A549 (cell line): ENCODE measurements around the gene MATN3. TPM values are rescaled to one million over a fixed set of nuclear protein-coding genes. Genes with fewer than 3 reads are reported as not detected.

Experiments
- ATAC-seq, 2 experiments: fragments of 200-7000 bp in 1 of 2; fragments of >200 bp in 1 of 2; cut with Nextera tagmentation in 1 of 2; cut with Tn5 transposase in 1 of 2; 3 replicates each; pipeline versions ENCODE4 v1.8.0 to v1.9.1; 2018 to 2020; ENCODE audit warnings: mild to moderate bottlenecking in 1 of 2, moderate library complexity in 1 of 2
- CTCF ChIA-PET: fragments of 300-600 bp; sonication (Branson Sonifier 250); formaldehyde crosslinking; extraction: SDS; loops from one replicate; lab custom pipeline; 2021; ENCODE audit warnings: antibody characterized with exemption, inconsistent platforms; lab: Yijun Ruan, JAX
- POLR2A ChIA-PET: fragments of 350-600 bp; formaldehyde crosslinking; extraction: SDS; loops from one replicate; lab custom pipeline; 2021; ENCODE audit warnings: antibody characterized with exemption, inconsistent platforms; lab: Yijun Ruan, JAX
- DNase-seq, 2 experiments: peaks; one replicate each; pipeline versions ENCODE4 v3.0.0 to v3.0.0-alpha.2; 2011 to 2016; ENCODE audit warnings: low read depth in 1 of 2, low spot score in 1 of 2
- FAIRE-seq: peaks from 2 replicates; lab custom pipeline; 2011; peaks lifted over from hg19 to GRCh38; lab: Jason Lieb, UNC
- H3K27ac ChIP-seq, 2 experiments: fragments of >200 bp; sonication (Bioruptor Twin); formaldehyde crosslinking; 3 replicates each; pipeline ENCODE4 v1.5.1; 2016 to 2017
- H3K4me1 ChIP-seq: fragments of >200 bp; sonication (Bioruptor Twin); formaldehyde crosslinking; 3 replicates; pipeline ENCODE4 v1.6.1; 2016
- H3K4me2 ChIP-seq: fragments of >200 bp; sonication (Bioruptor Twin); formaldehyde crosslinking; 3 replicates; pipeline ENCODE4 v1.6.1; 2016
- H3K4me3 ChIP-seq: fragments of >200 bp; sonication (Bioruptor Twin); formaldehyde crosslinking; 3 replicates; pipeline ENCODE4 v1.5.1; 2016
- H3K9me3 ChIP-seq: fragments of >200 bp; sonication (Bioruptor Twin); formaldehyde crosslinking; 3 replicates; pipeline ENCODE4 v1.6.1; 2016
- BCL3 ChIP-seq: fragments of >200 bp; sonication (Bioruptor Twin); formaldehyde crosslinking; IDR thresholded peaks from 3 replicates; pipeline ENCODE4 v1.6.1; 2016
- BHLHE40 ChIP-seq: IDR thresholded peaks from 2 replicates; pipeline ENCODE4 v1.6.1; 2012; ENCODE audit warnings: low read depth, low read length, inconsistent platforms
- CBX2 ChIP-seq: fragments of 200-600 bp; sonication (generic); IDR thresholded peaks from 2 replicates; pipeline ENCODE4 v1.6.1; 2016; ENCODE audit warnings: low read depth, mild to moderate bottlenecking, borderline replicate concordance
- CEBPB ChIP-seq, 2 experiments: fragments of >200 bp in 1 of 2; sonication (Bioruptor Twin) in 1 of 2; formaldehyde crosslinking in 1 of 2; IDR thresholded peaks; 2 replicates each; pipeline ENCODE4 v1.6.1; 2012 to 2016
- CHD2 ChIP-seq: fragments of 150-350 bp; IDR thresholded peaks from 2 replicates; pipeline ENCODE4 v1.6.1; 2014; ENCODE audit warnings: low read length; ENCODE audit not compliant: partially characterized antibody
- EHF ChIP-seq: fragments of 250-450 bp; sonication (Bioruptor Pico); IDR thresholded peaks from 2 replicates; pipeline ENCODE4 v1.5.0; 2020; ENCODE audit warnings: mild to moderate bottlenecking
- EHMT2 ChIP-seq: fragments of 200-600 bp; sonication (generic); IDR thresholded peaks from 2 replicates; pipeline ENCODE4 v1.6.1; 2016; ENCODE audit warnings: antibody characterized with exemption, low read depth, mild to moderate bottlenecking, moderate library complexity
- ELK1 ChIP-seq: fragments of 150-350 bp; IDR thresholded peaks from 2 replicates; pipeline ENCODE4 v1.6.1; 2014; ENCODE audit warnings: low read depth, mild to moderate bottlenecking, low read length
- FOSL2 ChIP-seq, 2 experiments: fragments of 450-650 bp in 1 of 2; fragments of >200 bp in 1 of 2; sonication (Bioruptor Twin) in 1 of 2; formaldehyde crosslinking; IDR thresholded peaks; 2 replicates each; pipeline versions ENCODE4 v1.5.0 to v1.6.1; 2016 to 2020; ENCODE audit warnings: mild to moderate bottlenecking in 1 of 2, moderate library complexity in 1 of 2
- FOXS1 ChIP-seq: fragments of 250-450 bp; sonication (Bioruptor Pico); IDR thresholded peaks from 2 replicates; pipeline ENCODE4 v1.5.0; 2020; ENCODE audit warnings: mild to moderate bottlenecking, moderate library complexity
- GATA3 ChIP-seq: IDR thresholded peaks from 2 replicates; pipeline ENCODE4 v1.6.1; 2012; ENCODE audit warnings: borderline replicate concordance
- HOXB5 ChIP-seq: fragments of 250-450 bp; sonication (Bioruptor Pico); IDR thresholded peaks from 2 replicates; pipeline ENCODE4 v1.5.0; 2020; ENCODE audit warnings: mild to moderate bottlenecking, moderate library complexity
- JUNB ChIP-seq: fragments of >200 bp; sonication (Bioruptor Twin); formaldehyde crosslinking; IDR thresholded peaks from 2 replicates; pipeline ENCODE4 v1.6.1; 2016
- KDM5A ChIP-seq: fragments of 200-600 bp; sonication (generic); IDR thresholded peaks from 2 replicates; pipeline ENCODE4 v1.6.1; 2016; ENCODE audit warnings: antibody characterized with exemption, mild to moderate bottlenecking
- MAFK ChIP-seq: fragments of 450-650 bp; IDR thresholded peaks from 2 replicates; pipeline ENCODE4 v1.6.1; 2014; ENCODE audit not compliant: partially characterized antibody
- NFE2L2 ChIP-seq: fragments of 150-350 bp; conservative IDR thresholded peaks from 2 replicates; pipeline ENCODE4 v1.6.1; 2014; ENCODE audit warnings: low read length
- PBX3 ChIP-seq: IDR thresholded peaks from 2 replicates; pipeline ENCODE4 v1.6.1; 2012
- SREBF2 ChIP-seq: fragments of 450-650 bp; IDR thresholded peaks from 2 replicates; pipeline ENCODE4 v1.6.1; 2014; ENCODE audit warnings: mild to moderate bottlenecking, moderate library complexity
- TFCP2L1 ChIP-seq: fragments of 250-450 bp; sonication (Bioruptor Pico); IDR thresholded peaks from 2 replicates; pipeline ENCODE4 v1.5.0; 2021; ENCODE audit warnings: mild to moderate bottlenecking
- ZNF302 ChIP-seq: fragments of 250-450 bp; sonication (Bioruptor Pico); IDR thresholded peaks from 2 replicates; pipeline ENCODE4 v1.9.0; 2021; ENCODE audit warnings: inconsistent platforms, mild to moderate bottlenecking, moderate library complexity
- WGBS: methylation state at CpG from one replicate; pipeline ENCODE4 v1.1.6; 2017; ENCODE audit errors: missing lambda C conversion rate; 5-methylcytosine and 5-hydroxymethylcytosine counted together
- polyA plus RNA-seq, 4 experiments: library from polyadenylated mRNA; depleted of rRNA in 3 of 4; stranded (reverse); fragments of >200 nt; fragmentation: RNase III in 1 of 4; extraction: RNeasy Plus Mini Kit Qiagen cat#74134 plus additional on column Dnase treatment in 1 of 4; gene quantifications; 2 replicates in 3 of 4; 3 replicates in 1 of 4; pipeline ENCODE4 v1.2.3, GENCODE V29; 2011 to 2017
- TF ChIP-seq, protein P1 (sequence below): fragments of 450-650 bp; IDR thresholded peaks from 2 replicates; pipeline ENCODE4 v1.6.1; 2014; ENCODE audit warnings: antibody characterized with exemption
- TF ChIP-seq, protein P2 (sequence below): IDR thresholded peaks from 2 replicates; pipeline ENCODE4 v1.6.1; 2012
- TF ChIP-seq, protein P3 (sequence below): fragments of 250-450 bp; sonication (Bioruptor Pico); IDR thresholded peaks from 2 replicates; pipeline ENCODE4 v1.5.0; 2021; ENCODE audit warnings: mild to moderate bottlenecking, moderate library complexity, borderline replicate concordance

The MATN3 gene
- polyA plus RNA-seq, 2 of the 4 experiments (the other 2 are of a cell fraction): 14.2 to 16.8 TPM

- FAIRE-seq (no peak), ATAC-seq (no peak), DNase-seq (no peak)
- Histone ChIP-seq H3K9me3 (no peaks in the 10 kb centered on the region), H3K4me3 (no peak overlapping the region), H3K27ac (no peak overlapping the region), H3K4me1 (peaks cover 13% of the 10 kb centered on the region), H3K4me2 (no peak overlapping the region)
- POLR2A ChIA-PET: no interaction called here
- TF ChIP-seq ELK1 (no peak), KDM5A (no peak), GATA3 (no peak), FOSL2 (IDR thresholded peaks at IDR 0.05) (no peak), FOSL2 (CRISPR knock-in tag; IDR thresholded peaks at IDR 0.05) (no peak), ZNF302 (no peak), TFCP2L1 (CRISPR knock-in tag) (no peak), CHD2 (no peak), MAFK (no peak), HOXB5 (CRISPR knock-in tag) (no peak), CEBPB (IDR thresholded peaks at IDR 0.05) (no peak), BCL3 (no peak), CBX2 (no peak), EHF (CRISPR knock-in tag) (no peak), JUNB (no peak), BHLHE40 (no peak), PBX3 (no peak)
- TF ChIP-seq, protein P1, sequence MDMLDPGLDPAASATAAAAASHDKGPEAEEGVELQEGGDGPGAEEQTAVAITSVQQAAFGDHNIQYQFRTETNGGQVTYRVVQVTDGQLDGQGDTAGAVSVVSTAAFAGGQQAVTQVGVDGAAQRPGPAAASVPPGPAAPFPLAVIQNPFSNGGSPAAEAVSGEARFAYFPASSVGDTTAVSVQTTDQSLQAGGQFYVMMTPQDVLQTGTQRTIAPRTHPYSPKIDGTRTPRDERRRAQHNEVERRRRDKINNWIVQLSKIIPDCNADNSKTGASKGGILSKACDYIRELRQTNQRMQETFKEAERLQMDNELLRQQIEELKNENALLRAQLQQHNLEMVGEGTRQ: no peak
- TF ChIP-seq, protein P2, sequence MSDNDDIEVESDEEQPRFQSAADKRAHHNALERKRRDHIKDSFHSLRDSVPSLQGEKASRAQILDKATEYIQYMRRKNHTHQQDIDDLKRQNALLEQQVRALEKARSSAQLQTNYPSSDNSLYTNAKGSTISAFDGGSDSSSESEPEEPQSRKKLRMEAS: no peak
- CTCF ChIA-PET: interaction anchor here (1.2 to 1.6 kb wide), 2 partner anchors 9 to 36 kb away, joined by 3 read pairs; no protein-coding TSS in a partner anchor
- 88% methylated on average over 1 of the region's 1 CpG for WGBS
Observed at GRCh38 chr2:19979932-19980331, 32.5 kb downstream of the MATN3 start.

- Histone ChIP-seq H3K4me3 (no peak overlapping the region), H3K4me2 (no peak overlapping the region), H3K4me1 (no peaks in the 10 kb centered on the region), H3K27ac (no peak overlapping the region), H3K9me3 (no peaks in the 10 kb centered on the region)
- no peak for TF ChIP-seq FOXS1 (CRISPR knock-in tag)
- TF ChIP-seq NFE2L2: no peak
- CTCF ChIA-PET: interaction anchor here (1.0 to 1.5 kb wide), 3 partner anchors 15 to 120 kb away, joined by 3 to 4 read pairs (median 4); no protein-coding TSS in a partner anchor
- no peak for ATAC-seq
- WGBS: 90% methylated on average over 8 of the region's 8 CpGs
- POLR2A ChIA-PET: no interaction called here
- DNase-seq: no peak
- FAIRE-seq: no peak
Observed at GRCh38 chr2:19973466-19973865, 39.0 kb downstream of the MATN3 start.

DNA sequence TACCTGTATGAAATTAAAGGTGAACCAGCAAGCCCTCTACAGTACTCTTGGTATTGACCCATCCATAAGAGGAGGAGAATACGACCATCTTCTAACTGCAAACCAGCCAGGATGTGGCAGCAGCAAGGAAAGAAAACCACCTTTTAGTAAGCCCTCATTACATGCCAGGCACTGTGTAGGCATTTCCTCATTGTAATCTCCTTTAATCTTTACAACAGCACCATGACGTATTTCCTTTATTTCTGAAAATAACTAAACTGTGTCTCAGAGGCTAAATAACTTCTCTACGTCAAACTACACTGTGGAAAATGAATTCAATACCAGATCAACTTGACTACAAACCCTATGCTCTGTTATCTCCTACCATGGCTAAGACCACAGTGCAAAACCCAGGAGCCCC, 40.8 kb downstream of the MATN3 start:
- Histone ChIP-seq H3K4me3 (no peak overlapping the region), H3K4me1 (no peaks in the 10 kb centered on the region), H3K4me2 (no peak overlapping the region), H3K9me3 (no peaks in the 10 kb centered on the region), H3K27ac (no peak overlapping the region)
- no peak for FAIRE-seq
- 98% methylated on average over 3 of the region's 3 CpGs for WGBS
- POLR2A ChIA-PET: no interaction called here
- no peak for TF ChIP-seq CBX2
- no peak for TF ChIP-seq BCL3
- TF ChIP-seq, protein P1: no peak
- no peak for TF ChIP-seq SREBF2
- TF ChIP-seq, protein P3, sequence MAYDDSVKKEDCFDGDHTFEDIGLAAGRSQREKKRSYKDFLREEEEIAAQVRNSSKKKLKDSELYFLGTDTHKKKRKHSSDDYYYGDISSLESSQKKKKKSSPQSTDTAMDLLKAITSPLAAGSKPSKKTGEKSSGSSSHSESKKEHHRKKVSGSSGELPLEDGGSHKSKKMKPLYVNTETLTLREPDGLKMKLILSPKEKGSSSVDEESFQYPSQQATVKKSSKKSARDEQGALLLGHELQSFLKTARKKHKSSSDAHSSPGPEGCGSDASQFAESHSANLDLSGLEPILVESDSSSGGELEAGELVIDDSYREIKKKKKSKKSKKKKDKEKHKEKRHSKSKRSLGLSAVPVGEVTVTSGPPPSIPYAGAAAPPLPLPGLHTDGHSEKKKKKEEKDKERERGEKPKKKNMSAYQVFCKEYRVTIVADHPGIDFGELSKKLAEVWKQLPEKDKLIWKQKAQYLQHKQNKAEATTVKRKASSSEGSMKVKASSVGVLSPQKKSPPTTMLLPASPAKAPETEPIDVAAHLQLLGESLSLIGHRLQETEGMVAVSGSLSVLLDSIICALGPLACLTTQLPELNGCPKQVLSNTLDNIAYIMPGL (CRISPR knock-in tag): no peak
- no peak for TF ChIP-seq EHMT2
- no peak for ATAC-seq
- no peak for DNase-seq
- CTCF ChIA-PET: interaction anchor here (0.6 to 2.6 kb wide), 3 partner anchors 15 to 44 kb away, joined by 3 to 14 read pairs (median 7); no protein-coding TSS in a partner anchor
